OCI-LY3 (cell line): ENCODE measurements around the gene TTL.
"Not testable (repeated sequence)": the region's sequence is repeated elsewhere in the genome, so short reads cannot be mapped to it uniquely, and the experiment has no call there.

Experiments used
- EZH2phosphoT487 ChIP-seq: fragments of 200-600 bp; shearing (Covaris generic); IDR thresholded peaks from 2 replicates; pipeline ENCODE4 v1.6.1; 2018; ENCODE audit warnings: antibody characterized with exemption, mixed run types, low read depth
- TF ChIP-seq, protein P1 (sequence below): fragments of 200-600, 300-600 bp; sonication (generic); IDR thresholded peaks from 2 replicates; pipeline ENCODE4 v1.5.1; 2014; ENCODE audit warnings: antibody characterized with exemption, low read length, low read depth

- TF ChIP-seq, protein P1, sequence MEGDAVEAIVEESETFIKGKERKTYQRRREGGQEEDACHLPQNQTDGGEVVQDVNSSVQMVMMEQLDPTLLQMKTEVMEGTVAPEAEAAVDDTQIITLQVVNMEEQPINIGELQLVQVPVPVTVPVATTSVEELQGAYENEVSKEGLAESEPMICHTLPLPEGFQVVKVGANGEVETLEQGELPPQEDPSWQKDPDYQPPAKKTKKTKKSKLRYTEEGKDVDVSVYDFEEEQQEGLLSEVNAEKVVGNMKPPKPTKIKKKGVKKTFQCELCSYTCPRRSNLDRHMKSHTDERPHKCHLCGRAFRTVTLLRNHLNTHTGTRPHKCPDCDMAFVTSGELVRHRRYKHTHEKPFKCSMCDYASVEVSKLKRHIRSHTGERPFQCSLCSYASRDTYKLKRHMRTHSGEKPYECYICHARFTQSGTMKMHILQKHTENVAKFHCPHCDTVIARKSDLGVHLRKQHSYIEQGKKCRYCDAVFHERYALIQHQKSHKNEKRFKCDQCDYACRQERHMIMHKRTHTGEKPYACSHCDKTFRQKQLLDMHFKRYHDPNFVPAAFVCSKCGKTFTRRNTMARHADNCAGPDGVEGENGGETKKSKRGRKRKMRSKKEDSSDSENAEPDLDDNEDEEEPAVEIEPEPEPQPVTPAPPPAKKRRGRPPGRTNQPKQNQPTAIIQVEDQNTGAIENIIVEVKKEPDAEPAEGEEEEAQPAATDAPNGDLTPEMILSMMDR = not testable (repeated sequence)
- TF ChIP-seq EZH2phosphoT487 = not testable (repeated sequence)
Observed at GRCh38 chr2:112524276-112524675, 42.3 kb downstream of the TTL start.
